NCI-H524 treated with DMSO at 0.1 percent for 48 hours (cell line): ENCODE results near the gene CLTCL1.

Experiments
- DNase-seq: peaks from one replicate; lab custom pipeline; 2025; lab: John Stamatoyannopoulos, UW

CLTCL1 gene

DNA sequence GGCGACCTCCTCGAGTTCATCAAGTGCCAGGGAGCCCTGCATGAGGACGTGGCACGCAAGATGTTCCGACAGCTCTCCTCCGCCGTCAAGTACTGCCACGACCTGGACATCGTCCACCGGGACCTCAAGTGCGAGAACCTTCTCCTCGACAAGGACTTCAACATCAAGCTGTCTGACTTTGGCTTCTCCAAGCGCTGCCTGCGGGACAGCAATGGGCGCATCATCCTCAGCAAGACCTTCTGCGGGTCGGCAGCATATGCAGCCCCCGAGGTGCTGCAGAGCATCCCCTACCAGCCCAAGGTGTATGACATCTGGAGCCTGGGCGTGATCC, 159.9 kb downstream of the CLTCL1 start:
- no peak for DNase-seq

- no peak for DNase-seq
These were observed 160.4 kb downstream of the CLTCL1 start, which contains the start of gene TSSK2 for GRCh38 chr22:19130959-19131684. TSS of gene TSSK2 (plus strand) at chr22:19131308. CDS start at chr22:19131400, 92 bp downstream.

DNA sequence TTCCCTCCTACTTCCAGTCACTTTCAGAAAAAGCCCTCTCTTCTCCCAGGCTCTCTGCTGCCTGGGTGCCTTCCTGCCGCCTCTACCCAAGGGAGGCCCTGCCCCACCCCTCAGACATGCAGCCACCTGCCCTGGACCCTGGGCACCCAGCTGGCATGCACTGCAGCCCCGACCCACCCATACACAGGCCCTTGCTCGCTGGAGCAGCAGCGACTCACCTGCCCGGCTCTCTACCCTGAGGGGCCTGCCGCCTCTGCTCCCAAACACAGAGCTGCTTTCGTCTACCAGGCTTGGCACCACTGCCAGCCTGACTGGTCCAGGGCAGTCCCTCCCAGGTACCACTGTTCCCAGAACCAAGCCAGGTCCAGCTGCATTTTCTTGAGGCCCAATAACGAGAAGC, 161.6 kb downstream of the CLTCL1 start:
- no peak for DNase-seq
